ENCODE measurements around the gene GARIN5A. TPM values are rescaled to one million over a fixed set of nuclear protein-coding genes. Genes with fewer than 3 reads are reported as not detected.
"Not testable (repeated sequence)": the region's sequence is repeated elsewhere in the genome, so short reads cannot be mapped to it uniquely, and the experiment has no call there.

Gene GARIN5A
- total RNA-seq, 1 donor from 2014 or later, result 0.92 TPM

DNA sequence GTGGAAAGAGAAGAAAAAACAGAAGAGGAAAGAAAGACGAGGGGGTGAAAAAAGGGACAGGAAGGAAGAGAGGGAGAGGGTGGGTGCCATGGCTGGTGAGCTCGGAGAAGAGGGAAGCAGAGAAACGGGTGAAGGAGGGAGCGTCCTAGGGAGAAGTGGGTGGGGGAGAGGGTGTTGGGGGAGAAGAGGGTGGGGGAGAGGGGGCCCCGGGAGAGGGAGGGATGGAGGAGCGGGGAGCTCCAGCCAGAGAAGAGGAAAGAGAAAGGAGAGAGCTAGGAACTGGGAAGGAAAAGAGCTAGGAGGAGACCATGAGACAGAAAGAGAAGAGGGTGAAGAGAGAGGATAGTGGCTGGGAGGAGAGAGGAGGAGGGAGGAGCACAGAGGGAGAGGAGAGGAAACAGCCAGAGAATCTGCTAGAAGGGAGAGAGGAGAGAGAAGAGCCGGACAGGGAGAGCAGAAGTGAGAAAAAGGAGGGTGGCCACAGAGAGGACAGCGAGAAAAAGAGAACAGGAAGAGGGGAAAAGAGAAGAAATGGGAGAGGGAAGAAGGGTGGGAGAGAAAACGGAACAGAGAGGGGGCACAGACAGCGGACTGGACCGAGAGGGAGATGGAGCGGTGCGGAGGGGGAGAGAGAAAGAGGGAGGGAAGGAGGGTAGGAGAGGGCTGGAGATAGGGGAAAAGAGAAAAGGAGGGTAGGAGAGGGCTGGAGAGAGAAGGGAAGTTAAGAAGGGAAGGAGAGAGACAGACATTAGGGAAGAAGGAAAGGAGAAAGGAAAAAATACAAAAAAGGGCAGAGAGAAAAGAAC lies 11.9 kb upstream of the GARIN5A start:
- no peak for DNase-seq

DNA sequence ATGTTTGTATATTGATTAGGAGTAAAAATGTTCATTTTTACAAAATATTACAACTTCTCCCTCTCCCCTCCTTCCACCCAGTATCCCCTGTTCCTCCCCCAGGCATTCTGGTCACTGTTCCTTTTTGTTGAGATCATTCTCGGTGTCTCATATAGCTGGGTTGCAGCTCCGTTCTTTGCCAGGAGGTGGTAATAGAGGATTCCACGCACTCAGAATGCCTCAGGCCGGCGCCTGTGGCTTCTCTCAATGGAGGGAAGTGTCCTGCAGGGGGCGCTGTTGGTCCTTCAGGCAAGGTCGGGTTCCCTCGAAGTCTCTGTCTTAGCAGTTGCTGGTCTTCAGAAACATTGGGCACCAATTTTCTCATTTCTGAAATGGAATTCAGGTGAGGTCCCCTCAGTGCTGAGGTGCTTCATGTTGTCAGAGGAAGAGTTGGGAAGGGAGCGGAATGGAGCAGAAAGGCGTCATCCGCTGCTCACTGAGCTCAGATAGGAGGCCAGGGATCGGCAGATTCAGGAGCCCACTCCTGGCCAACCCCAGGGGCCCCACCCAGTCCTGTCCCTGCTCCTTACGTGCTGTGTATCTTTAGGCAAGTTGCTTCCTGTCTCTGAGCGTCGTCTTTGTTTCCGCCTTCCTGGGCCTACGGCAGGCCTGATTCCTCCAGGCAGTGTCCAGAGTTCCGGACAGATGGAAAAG lies 10.3 kb upstream of the GARIN5A start:
- peak; percentile 52 for DNase-seq

DNA sequence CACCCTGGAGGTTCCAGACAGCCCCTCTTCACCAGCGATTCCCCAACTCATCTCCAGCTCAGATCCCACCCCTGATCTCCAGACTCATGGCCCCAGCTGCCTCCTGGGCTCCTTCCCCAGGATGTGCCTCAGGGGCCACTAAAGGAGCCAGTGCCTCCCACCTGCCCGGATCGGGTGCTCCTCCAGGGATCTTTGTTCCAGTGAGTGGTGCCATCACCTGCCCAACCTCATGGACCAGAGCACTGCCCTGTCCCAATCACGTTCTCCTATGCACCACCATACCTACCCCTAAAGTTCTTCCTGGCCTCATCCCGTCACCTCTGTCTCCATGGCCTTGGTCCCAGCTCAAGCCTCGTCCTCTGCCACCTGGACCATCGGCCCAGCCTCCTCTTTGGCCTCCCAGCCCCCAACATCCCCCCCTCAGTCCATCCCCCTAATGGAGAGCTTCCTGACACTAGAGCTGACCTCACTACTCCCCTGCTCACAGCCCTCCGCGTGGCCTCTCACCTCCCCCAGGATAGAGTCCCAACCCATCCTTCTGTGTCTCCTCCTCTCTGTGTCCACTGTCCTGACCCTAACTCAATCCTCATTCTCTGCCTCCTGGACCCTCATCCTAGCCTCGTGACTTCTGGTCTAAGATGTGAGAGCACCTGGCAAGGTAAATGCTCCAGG lies 8.8 kb upstream of the GARIN5A start:
- DNase-seq, result no peak

DNA sequence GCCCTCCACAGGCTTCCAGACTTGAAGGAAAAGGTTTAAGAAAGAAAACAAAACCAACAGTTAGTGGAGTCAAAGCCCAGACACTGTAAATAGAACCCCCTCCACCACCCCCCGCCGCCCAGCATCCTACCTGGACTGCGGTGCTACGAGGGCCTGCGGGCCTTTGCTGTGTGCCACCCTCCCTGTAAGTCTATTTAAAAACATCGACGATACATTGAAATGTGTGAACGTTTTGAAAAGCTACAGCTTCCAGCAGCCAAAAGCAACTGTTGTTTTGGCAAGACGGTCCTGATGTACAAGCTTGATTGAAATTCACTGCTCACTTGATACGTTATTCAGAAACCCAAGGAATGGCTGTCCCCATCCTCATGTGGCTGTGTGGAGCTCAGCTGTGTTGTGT lies 6.3 kb upstream of the GARIN5A start:
- no peak for DNase-seq

DNA sequence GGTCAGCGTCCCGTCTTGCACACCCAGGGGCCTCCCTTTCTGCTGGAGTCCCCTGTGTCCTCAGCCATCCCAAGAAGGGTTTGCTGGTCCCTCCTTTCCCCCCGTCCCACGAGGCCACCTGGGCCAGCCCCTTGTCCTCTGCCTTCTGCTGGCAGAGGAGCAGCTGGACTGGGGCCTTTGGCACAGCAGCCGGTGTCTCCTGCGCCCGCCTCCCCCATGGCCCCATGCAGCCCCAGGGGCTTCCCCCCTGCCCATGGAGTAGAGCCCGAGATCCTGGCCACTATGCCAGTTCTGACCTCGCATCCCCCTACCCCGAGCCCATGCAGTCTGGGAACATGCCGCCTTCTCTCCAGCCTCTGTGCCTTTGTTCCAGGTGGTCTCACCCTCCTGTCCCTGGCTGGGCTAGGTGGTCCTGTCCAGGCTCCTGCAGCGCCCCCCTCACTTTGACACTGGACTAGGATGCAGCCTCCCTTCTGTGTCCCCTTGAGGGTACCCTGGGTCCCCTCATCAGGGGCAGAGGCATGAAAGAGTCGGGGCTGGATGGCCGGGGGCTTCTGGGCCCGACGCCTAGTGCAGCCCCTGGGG lies 5.7 kb upstream of the GARIN5A start:
- no peak for DNase-seq

DNA sequence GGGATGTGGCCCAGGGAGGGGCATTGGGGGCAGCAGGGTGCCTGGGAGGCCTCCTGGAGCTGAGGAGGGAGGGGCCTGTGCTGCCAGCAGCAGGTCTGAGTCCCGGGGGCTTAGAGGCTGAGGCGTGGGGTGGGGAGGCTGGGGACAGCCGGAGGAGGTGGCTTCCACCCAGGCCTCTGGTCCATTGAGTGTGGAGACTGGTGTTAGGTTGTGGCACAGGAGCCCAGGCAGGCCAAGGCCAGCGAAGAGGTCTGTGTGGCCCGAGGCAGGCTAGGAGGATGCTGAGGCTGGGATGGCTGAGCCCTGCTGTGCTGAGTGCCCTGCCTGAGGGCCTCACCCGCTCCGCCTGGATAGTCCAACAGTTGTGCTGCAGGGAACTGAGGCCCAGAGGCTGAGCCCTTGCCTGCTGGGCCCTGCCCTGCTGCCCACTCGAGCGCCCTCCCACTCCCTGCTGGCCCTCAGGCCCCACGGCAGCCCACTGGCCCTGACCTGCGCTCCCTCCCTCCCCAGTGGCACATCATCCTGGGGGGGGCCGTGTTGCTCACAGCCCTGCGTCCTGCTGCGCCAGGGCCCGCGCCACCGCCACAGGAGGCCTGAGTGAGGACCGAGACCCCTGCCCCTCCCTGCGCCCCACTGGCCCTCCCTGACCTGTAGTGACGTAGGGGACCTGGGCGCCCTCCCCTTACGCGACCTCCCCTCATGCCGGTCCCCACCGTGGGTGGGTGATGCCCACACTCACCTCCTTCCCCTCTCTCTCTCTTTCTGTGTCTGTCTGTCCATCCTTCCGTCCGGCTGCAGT lies 4.9 kb upstream of the GARIN5A start:
- DNase-seq, result no peak

DNA sequence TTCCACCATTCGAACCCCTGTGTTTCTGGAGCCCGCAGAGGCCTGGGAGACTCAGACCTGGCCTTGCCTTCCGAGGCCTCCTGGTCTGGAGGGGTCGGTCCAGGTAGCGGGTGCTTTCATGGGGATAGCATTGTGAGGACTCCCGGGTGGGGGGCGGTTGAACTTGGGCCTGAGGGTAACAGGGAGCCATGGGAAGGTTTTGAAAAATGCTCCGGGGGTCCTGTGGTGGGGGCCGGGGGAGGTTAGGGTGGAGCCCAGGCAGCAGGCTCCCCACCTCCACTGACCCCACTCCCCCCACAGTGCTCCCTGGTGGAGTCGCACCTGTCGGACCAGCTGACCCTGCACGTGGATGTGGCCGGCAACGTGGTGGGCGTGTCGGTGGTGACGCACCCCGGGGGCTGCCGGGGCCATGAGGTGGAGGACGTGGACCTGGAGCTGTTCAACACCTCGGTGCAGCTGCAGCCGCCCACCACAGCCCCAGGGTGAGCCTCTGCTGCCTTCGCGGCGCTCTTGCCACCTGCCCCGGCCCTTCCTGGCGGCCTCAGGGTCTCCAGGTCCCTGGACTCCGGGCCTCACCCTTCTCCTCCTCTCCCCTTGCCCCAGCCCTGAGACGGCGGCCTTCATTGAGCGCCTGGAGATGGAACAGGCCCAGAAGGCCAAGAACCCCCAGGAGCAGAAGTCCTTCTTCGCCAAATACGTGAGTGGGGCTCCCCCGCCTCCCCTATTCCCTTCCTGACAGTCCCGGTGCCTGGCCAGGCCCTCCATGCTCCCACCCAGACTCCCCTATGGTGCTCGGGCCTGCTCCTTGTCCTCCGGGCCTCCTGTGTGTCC lies 3.8 kb upstream of the GARIN5A start:
- DNase-seq, result no peak

DNA sequence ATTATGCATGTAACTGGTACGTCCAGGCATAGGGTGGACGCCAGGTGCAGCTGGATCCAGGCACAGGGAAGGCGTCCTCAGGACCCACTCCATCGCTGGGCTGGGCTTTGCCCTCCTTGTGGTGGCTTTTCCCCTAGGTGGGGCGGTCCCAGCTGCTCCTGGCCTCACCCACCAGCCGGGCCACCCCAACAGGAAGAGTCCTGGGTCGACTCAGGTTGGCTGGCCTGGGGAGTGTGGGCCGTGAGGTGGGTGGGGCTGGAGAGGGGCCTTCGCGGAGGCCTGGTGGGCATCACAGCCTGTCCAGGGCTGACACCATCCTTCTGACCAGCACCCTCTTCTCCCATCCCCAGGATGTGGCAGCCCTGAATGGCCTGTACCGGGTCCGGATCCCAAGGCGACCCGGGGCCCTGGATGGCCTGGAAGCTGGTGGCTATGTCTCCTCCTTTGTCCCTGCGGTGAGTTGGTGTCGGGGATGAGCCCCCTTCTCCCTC lies 3.2 kb upstream of the GARIN5A start:
- no peak for DNase-seq

DNA sequence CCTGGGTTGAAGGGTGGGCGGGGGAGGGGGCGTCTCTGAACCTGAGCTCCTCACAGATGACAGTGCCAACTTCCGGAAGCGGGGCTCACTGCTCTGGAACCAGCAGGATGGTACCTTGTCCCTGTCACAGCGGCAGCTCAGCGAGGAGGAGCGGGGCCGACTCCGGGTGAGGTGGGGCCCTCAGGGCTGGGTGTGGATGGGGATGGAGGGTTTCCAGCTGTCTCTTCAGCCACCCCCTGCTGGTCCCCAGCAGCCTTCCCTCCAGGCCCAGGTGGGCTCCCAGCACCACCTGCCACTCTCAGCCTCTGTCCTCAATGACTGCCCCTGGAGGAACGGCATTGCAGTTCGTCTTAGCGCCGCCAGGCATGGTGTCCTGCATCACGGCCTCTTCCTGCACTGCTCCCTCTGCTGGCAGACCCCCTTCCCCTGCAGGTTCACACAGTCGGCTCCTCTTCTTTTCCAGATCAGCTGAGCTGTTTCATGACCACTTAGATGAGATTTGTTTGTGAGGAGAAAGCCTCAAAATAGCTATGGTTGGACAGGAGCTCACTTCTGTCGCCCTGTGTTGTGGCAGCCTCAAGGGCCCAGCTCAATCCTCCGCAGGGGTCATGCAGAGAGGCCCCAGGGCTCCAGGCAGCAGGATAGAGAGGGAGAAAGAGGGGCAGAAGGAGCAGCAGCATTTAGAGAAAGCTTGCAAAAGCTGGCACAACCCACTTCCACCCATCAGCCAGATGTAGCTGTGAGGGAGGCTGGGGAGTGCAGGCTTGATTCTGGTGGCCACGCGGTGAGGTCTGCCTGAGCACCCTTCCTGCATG lies 2.5 kb upstream of the GARIN5A start:
- DNase-seq, result no peak

DNA sequence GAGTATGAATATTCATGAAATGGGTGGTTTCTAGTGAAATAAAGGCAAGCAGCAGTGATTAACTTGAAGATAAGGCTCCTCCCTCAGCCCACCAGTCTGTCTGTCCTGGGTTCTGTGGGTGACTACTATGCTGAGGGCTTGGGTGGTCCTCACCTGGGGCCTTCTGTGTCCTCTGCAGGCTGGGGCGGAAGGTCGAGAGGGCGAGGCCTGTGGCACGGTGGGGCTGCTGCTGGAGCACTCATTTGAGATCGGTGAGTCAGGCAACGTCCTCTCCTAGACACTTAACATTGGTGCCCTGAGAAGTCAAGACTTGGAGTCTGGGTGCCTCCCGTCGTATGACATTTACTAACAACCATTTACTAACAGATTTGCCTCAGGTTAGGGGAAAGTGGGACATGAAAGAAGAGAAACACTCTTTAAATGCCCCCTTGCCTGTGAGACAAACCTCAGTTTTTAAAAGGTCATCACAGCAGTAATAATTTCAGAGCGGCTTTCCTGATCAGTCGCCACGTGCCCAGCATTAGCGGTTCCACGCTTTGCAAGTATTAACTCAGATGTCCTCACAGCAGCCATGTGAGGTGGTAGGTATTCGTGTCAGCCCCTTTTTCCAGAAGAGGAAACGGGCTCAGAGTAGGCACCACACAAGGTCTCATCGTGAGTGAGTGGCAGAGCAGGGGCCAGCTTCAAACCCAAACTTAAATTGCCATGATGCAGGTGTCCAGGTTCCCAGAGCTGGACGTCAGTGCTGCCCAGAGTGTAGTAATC lies 1.3 kb upstream of the GARIN5A start:
- no peak for DNase-seq

DNA sequence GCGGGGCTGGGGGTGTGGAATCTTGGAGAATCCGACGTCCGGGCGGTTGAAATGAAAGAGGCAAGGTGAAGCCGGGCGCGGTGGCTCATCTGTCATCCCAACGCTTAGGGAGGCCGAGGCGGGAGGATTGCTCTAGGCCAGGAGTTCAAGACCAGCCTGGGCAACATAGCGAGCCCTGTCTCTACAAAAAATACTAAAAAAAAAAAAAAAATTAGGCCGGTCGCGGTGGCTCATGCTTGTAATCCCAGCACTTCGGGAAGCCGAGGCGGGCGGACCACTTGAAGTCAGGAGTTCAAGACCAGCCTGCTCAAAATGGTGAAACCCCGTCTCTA lies 225 bp upstream of the GARIN5A start:
- DNase-seq, result no peak

DNA sequence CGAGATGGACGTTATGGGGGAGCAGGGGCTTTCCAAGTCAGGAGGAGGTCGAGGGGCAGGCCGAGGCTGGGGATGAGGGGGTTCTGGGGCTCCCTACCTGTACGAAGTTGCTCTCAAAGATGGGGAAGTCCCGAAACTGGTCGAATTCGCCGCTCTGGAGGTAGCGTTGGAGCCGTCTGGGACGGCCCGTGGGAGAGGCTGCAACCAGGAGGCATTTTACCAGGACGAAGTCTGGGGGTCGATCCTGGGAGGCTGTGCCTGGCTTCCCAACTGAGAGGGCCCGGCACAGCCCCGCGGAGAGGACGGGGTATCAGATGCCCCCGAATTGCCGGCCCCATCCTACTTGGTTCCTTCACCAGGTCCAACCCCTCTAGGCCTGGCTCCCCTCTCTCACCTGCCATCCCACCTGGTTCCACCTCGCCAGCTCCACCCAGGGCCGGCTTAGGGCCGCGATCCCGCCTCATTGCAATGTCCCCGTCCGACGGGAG lies 868 bp downstream of the GARIN5A start:
- no peak for DNase-seq

DNA sequence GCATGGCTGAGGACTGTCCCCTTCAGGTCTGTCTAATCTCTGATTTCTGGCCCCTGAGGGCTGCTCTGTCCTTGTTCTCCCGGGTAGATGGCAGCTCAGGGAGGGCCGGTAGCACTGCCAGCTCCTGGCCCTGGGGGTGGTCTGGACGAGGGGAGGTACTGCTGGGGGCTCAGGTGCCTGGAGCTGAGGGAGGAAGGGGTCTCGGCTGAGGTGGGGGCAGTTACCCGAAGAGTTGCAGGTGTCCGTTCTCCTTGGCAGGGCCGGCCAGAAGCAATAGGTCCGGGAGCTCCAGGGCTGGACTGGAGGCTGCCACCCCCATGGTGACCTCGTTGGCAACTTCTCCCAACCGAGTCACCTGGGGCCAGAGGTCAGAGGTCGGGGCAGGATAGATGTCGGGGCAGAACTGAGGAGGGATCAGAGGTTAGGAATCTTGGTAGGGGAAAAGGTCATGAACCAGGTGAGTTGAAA lies 1.5 kb downstream of the GARIN5A start:
- no peak for DNase-seq

DNA sequence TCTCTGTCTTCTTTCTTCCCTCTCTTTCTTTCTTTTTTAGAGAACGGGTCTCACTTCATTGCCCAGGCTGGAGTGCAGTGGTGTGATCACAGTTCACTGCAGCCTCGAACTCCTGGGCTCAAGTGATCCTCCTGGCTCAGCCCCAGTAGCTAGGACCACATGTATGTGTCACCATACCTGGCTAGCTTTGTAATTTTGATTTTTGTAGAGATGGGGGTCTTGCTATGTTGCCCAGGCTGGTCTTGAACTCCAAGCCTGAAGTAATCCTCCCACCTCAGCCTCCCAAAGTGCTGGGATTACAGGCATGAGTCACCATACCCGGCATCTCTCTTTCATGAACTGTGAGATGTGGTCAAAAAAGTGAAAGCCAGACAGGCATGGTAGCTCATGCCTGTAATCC lies 3.3 kb downstream of the GARIN5A start:
- DNase-seq, result not testable (repeated sequence)

DNA sequence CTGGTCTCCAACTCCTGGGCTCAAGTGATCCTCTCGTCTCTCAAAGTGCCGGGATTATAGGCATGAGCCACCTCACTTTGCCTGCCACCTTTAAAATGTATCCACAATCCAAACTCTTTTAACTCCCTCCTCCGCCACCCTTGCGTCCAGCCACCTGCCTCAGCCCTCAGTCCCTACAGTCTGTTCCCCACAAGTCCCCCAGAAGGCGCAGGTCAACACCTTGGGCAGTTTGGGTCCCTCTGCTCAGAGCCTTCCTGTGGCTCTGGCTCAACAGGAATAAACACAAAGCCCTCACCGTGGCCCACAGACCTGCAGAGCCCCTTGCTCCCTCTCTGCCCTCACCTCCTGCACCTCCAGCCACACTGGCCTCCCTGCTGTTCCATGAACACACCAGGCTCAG lies 7.8 kb downstream of the GARIN5A start:
- DNase-seq, result no peak

DNA sequence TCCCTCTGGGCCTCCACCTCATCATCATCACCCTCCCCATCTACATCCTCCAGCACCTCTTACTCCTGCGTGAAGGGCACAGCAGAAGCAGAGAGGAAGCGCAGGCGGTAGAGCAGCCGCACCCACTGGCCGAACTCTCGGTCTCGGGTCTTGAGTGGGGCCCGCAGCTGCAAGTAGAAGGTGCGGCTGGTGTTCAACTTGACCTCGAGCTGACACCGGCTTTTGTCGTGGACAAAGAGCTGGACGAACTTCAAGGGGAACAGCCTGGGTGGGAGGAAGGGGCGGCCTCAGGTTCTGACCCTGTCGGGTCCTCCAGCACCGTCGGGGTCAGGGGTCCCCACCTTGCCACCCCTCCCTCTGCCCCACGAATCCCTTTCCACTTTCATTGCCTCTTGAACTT lies 9.1 kb downstream of the GARIN5A start:
- DNase-seq, result no peak

DNA sequence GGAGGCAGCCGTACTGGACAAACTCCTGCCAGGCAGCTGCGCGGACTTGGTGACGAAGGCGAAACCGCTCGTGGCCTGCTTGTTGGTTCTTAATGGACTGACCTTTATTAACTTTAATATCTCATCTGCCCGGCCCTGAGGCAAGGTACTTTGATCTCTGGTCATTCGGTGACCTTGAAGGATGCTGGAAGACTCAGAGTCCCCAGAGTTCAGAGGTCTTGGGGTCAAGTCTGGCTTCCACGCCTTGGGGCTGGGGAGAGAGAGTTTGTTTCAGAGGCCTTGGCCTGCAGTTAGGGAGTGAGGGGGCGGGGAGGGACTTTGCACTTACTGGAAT lies 10.0 kb downstream of the GARIN5A start:
- DNase-seq, result no peak

DNA sequence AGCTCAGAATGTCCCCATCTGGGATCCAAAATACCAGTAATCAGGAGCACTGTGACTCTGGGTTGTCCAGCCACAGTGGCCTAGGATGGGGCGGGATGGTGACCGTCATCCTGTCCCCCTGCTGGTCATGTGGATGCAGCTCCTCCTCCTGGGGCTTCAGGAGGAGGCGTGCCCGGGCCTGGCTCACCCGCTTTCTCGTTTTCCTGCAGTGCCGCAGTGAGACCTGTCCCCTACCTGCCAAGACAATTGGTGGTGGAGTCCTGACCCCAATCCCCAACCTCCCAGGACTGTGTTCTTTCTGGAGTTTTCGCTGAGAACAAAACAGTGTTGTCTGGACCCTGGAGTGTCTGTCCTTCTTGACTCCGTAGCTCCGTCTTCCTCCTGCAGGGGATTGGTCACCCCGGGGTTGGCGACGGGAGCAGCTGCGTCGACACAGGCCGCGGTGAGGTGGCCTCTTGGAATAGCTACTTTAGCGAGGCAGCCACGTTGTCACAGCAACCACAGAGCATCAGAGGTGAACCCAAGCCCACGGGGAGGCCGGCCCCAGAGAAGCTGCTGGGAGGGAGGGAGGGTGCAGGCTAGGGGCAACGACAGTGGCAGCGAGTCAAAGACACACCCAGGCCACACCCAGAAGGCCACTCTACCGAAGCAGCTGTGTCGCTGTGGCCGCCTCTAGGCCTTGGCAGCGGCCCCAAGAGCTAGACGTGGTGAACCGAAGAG lies 10.5 kb downstream of the GARIN5A start:
- peak; percentile 96 for DNase-seq

DNA sequence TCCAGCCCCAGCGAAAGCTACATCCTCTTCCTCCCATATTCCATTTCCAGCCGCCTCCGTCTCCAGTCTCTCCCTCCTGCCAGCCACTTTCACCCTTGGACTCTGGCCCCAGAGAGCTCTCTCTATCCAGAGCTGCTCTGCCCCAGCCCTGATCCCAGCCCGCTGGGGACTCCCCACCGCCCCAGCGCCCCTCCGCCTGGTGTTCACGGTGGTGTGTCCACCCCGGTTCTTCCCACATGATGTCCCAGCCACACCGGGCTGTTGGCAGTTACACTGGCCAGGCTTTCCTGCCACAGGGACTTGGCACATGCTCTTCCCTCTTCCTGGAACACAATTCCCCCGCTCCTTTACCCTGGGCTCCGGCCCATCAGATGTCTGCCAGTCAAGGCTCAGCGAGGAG lies 11.6 kb downstream of the GARIN5A start:
- no peak for DNase-seq
